Esophagus muscularis mucosa (tissue), 4 donors: ENCODE measurements around the gene CDC16. TPM values are rescaled to one million over a fixed set of nuclear protein-coding genes. Genes with fewer than 3 reads are reported as not detected.
A peak's percentile ranks its signal among the peaks of the same experiment; 100 is the strongest.

Source experiments
- DNase-seq: peaks from one replicate; pipeline ENCODE4 v3.0.0-alpha.2; 2017; ENCODE audit errors: extremely low spot score
- H3K27ac ChIP-seq, 4 donors: fragments of 200-600 bp; sonication (generic); replicated peaks in 1 of 4; 1 replicate in 3 of 4; 2 replicates in 1 of 4; pipeline ENCODE4 v1.5.1; 2016 to 2019; ENCODE audit warnings: mild to moderate bottlenecking in 1 of 4
- H3K27me3 ChIP-seq, 4 donors: fragments of 200-600 bp; sonication (generic); one replicate each; pipeline versions ENCODE4 v1.5.1 to v1.6.0; 2016 to 2019
- H3K36me3 ChIP-seq, 4 donors: fragments of 200-600 bp; sonication (generic); one replicate each; pipeline ENCODE4 v1.5.1; 2016 to 2019
- H3K4me1 ChIP-seq, 4 donors: fragments of 200-600 bp; sonication (generic); one replicate each; pipeline ENCODE4 v1.5.1; 2016 to 2019
- H3K4me3 ChIP-seq, 4 donors: fragments of 200-600 bp; sonication (generic); 1 replicate in 2 of 4; 2 replicates in 2 of 4; pipeline ENCODE4 v1.5.1; 2016 to 2019; ENCODE audit warnings: mild to moderate bottlenecking in 4 of 4, moderate library complexity in 1 of 4
- H3K9me3 ChIP-seq, 4 donors: fragments of 200-600 bp; sonication (generic); 1 replicate in 3 of 4; 2 replicates in 1 of 4; pipeline ENCODE4 v1.5.1; 2016 to 2019
- CTCF ChIP-seq, 3 experiments: fragments of 200-600 bp in 2 of 3; fragments of 450-650 bp in 1 of 3; sonication (generic) in 2 of 3; IDR thresholded peaks; one replicate each; pipeline ENCODE4 v1.5.1; 2017 to 2019; ENCODE audit warnings: antibody characterized with exemption in 3 of 3, mild to moderate bottlenecking in 2 of 3, moderate library complexity in 1 of 3
- EP300 ChIP-seq: sonication (generic); formaldehyde crosslinking; IDR thresholded peaks from one replicate; pipeline ENCODE4 v1.6.1; 2017; ENCODE audit warnings: antibody characterized with exemption
- POLR2A ChIP-seq: fragments of 450-650 bp; IDR thresholded peaks from one replicate; pipeline ENCODE4 v1.6.1; 2017; ENCODE audit warnings: antibody characterized with exemption, moderate library complexity, mild to moderate bottlenecking, low read depth
- POLR2AphosphoS5 ChIP-seq, 2 donors: sonication (generic); formaldehyde crosslinking; IDR thresholded peaks; one replicate each; pipeline ENCODE4 v1.6.1; 2017; ENCODE audit warnings: antibody characterized with exemption in 2 of 2
- WGBS: methylation state at CpG from one replicate; pipeline ENCODE4 v1.1.5; 2018; 5-methylcytosine and 5-hydroxymethylcytosine counted together
- intact Hi-C: fragments of 100-400 bp; cut with DNase I; formaldehyde crosslinking; loops from one replicate; pipeline ENCODE4 v1.15.1; 2023
- total RNA-seq, 4 donors: library from RNA; depleted of rRNA; stranded (reverse); fragments of >200 nt; gene quantifications; one replicate each; pipeline versions ENCODE4 v1.1.0 to v1.2.1, GENCODE V29; 2016

The CDC16 gene
- total RNA-seq, 4 donors from 2014 or later = 33.0 to 55.6 (median 42.5) TPM

DNA sequence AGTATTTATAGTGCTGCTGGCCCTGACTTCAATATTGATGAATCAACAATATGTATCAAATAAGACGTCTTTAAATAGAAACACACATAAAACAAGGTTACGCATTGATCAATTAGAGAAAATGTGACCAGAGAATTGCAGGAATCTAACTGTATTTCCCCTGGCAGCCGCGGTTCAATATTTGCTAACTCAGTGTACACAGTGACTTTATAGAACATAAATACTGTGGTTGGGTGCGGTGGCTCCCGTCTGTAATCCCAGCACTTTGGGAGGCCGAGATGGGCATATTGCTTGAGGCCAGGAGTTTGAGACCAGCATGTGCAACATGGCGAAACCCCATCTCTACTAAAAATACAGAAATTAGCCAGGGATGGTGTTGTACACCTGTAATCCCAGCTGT lies 23.9 kb downstream of the CDC16 start:
- Histone ChIP-seq H3K27me3 (no peaks in the 10 kb centered on the region), H3K4me1 (no peaks in the 10 kb centered on the region), H3K9me3 (no peaks in the 10 kb centered on the region), H3K36me3 (peaks cover 63 to 99% (median 87%) of the 10 kb centered on the region in 4 donors), H3K27ac (no peak overlapping the region), H3K4me3 (no peak overlapping the region)
- TF ChIP-seq EP300 = no peak
- no peak for TF ChIP-seq CTCF (IDR thresholded peaks at IDR 0.05)
- TF ChIP-seq POLR2AphosphoS5 (IDR thresholded peaks at IDR 0.05) = no peak
- TF ChIP-seq POLR2A = no peak
- DNase-seq = no peak
- whole genome bisulfite sequencing = 94% methylated on average over 8 of the region's 8 CpGs
- intact Hi-C loops = no loop called here

DNA sequence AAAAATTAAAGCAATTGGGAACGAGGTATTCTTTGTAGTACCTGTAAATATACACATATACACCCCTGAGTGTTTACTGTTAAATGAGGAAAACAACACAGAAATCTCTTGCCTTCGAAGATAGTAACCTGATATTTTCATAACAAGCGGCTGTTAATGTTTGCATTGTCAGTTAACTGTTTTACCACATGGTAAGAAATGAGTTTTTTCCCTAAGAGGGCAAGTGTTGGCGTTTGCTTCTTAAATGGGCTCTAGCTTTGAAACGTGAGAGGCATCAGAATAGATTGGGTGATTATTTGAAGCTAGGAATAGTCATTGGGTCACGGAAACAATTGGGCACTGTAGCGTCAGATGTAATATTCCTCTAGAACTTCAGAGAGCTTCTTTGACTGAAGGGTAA lies 24.7 kb downstream of the CDC16 start:
- 79% methylated on average over 7 of the region's 7 CpGs for WGBS

GRCh38 chr13:114259974-114260373 lies 25.3 kb downstream of the CDC16 start:
- TF ChIP-seq CTCF (IDR thresholded peaks at IDR 0.05) (no peak), POLR2AphosphoS5 (IDR thresholded peaks at IDR 0.05) (no peak), EP300 (no peak), POLR2A (no peak)
- Histone ChIP-seq H3K4me1 (no peaks in the 10 kb centered on the region), H3K9me3 (no peaks in the 10 kb centered on the region), H3K27me3 (no peaks in the 10 kb centered on the region), H3K4me3 (no peak overlapping the region), H3K27ac (no peak overlapping the region), H3K36me3 (peaks cover 73 to 100% (median 90%) of the 10 kb centered on the region in 4 donors)
- intact Hi-C loops = no loop called here
- DNase-seq = peak; percentile 37
- WGBS = 84% methylated on average over 4 of the region's 4 CpGs

More for the DNA sequence above, 24.7 kb downstream of the CDC16 start:
- Histone ChIP-seq H3K36me3 (peaks cover 67 to 100% (median 91%) of the 10 kb centered on the region in 4 donors), H3K27ac (no peak overlapping the region), H3K4me3 (no peak overlapping the region), H3K27me3 (no peaks in the 10 kb centered on the region), H3K4me1 (no peaks in the 10 kb centered on the region), H3K9me3 (no peaks in the 10 kb centered on the region)
- TF ChIP-seq POLR2AphosphoS5 (IDR thresholded peaks at IDR 0.05) (no peak), POLR2A (no peak), CTCF (IDR thresholded peaks at IDR 0.05) (no peak), EP300 (no peak)
- DNase-seq = no peak
- intact Hi-C loops = no loop called here

DNA sequence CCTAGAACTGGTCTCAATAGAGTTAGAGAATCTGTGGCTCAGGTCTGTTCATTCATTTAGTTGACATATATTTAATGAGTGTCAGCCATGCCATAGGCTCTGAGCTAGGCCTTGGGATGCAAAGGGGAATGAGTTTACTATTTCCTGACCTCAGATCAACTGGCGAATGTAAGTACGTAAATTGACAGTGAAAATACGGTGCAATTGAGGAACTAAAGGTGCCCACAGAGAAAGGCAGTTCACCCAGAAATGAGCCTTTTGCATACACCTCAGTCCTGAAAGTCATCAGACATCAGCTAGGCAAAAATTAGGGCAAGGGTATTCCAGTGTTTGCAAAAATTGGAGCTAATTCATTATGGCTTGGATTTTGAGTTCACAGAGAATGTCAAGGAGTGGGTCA lies 26.1 kb downstream of the CDC16 start:
- WGBS = 84% methylated on average over 3 of the region's 3 CpGs
- peaks cover 76 to 100% (median 91%) of the 10 kb centered on the region in 4 donors for H3K36me3 ChIP-seq

More for the DNA sequence above, 26.1 kb downstream of the CDC16 start:
- no peak overlapping the region for H3K4me3 ChIP-seq
- TF ChIP-seq POLR2AphosphoS5 (IDR thresholded peaks at IDR 0.05) (no peak), POLR2A (no peak), EP300 (no peak), CTCF (IDR thresholded peaks at IDR 0.05) (no peak)
- H3K9me3 ChIP-seq = no peaks in the 10 kb centered on the region
- DNase-seq = peak; percentile 4
- no peak overlapping the region for H3K27ac ChIP-seq
- intact Hi-C loops = no loop called here
- H3K27me3 ChIP-seq = no peaks in the 10 kb centered on the region
- H3K4me1 ChIP-seq = no peaks in the 10 kb centered on the region
